Gastroesophageal sphincter (tissue), 3 donors: ENCODE data around the gene NEK6.

Experiments used
- CTCF ChIP-seq, 4 experiments: fragments of 200-600 bp in 2 of 4; fragments of 450-650 bp in 2 of 4; sonication (generic) in 1 of 4; IDR thresholded peaks; one replicate each; pipeline ENCODE4 v1.5.1; 2017 to 2019; ENCODE audit warnings: antibody characterized with exemption in 4 of 4, mild to moderate bottlenecking in 2 of 4, moderate library complexity in 2 of 4
- EP300 ChIP-seq: sonication (generic); formaldehyde crosslinking; IDR thresholded peaks from one replicate; pipeline ENCODE4 v1.6.1; 2017; ENCODE audit warnings: antibody characterized with exemption, mild to moderate bottlenecking
- POLR2A ChIP-seq, 2 donors: fragments of 450-650 bp; IDR thresholded peaks; one replicate each; pipeline ENCODE4 v1.6.1; 2017; ENCODE audit warnings: antibody characterized with exemption in 2 of 2, mild to moderate bottlenecking in 2 of 2, moderate library complexity in 1 of 2
- POLR2AphosphoS5 ChIP-seq: sonication (generic); formaldehyde crosslinking; IDR thresholded peaks from one replicate; pipeline ENCODE4 v1.6.1; 2017; ENCODE audit warnings: antibody characterized with exemption

- no peak for TF ChIP-seq CTCF (IDR thresholded peaks at IDR 0.05)
- no peak for TF ChIP-seq POLR2AphosphoS5
- TF ChIP-seq POLR2A (IDR thresholded peaks at IDR 0.05) = no peak
- TF ChIP-seq EP300 = no peak
These were observed 90.2 kb downstream of the NEK6 start for GRCh38 chr9:124347968-124348358.
